Measurements from ENCODE around the gene HSPE1.
A peak's percentile ranks its signal among the peaks of the same experiment; 100 is the strongest.

Gene HSPE1

GRCh38 chr2:197513915-197514314, 13.7 kb downstream of the HSPE1 start:
- Histone ChIP-seq H3K27ac (no peak overlapping the region), H3K27me3 (replicated peaks) (no peaks in the 10 kb centered on the region), H3K4me3 (ENCODE audit: low read depth, low read length) (no peak overlapping the region), H3K36me3 (replicated peaks) (no peaks in the 10 kb centered on the region)
- TF ChIP-seq CTCF (IDR thresholded peaks at IDR 0.05; ENCODE audit: low read depth, low read length, missing control alignments) = no peak
- in situ Hi-C loops (cut with HindIII; ENCODE audit: low pct_ligation_motif_present, low sequenced_read_pairs) = no loop called here
- no peak for DNase-seq

GRCh38 chr2:197514754-197515153, 14.6 kb downstream of the HSPE1 start:
- in situ Hi-C loops (cut with HindIII; ENCODE audit: low pct_ligation_motif_present, low sequenced_read_pairs) = no loop called here
- Histone ChIP-seq H3K27ac (no peak overlapping the region), H3K36me3 (replicated peaks) (no peaks in the 10 kb centered on the region), H3K27me3 (replicated peaks) (no peaks in the 10 kb centered on the region), H3K4me3 (ENCODE audit: low read depth, low read length) (no peak overlapping the region)
- no peak for TF ChIP-seq CTCF (IDR thresholded peaks at IDR 0.05; ENCODE audit: low read depth, low read length, missing control alignments)
- no peak for DNase-seq

- Histone ChIP-seq H3K4me3 (ENCODE audit: low read depth, low read length) (peak overlapping the region; percentile 92), H3K36me3 (replicated peaks) (no peaks in the 10 kb centered on the region), H3K27ac (peak overlapping the region; percentile 33), H3K27me3 (replicated peaks) (no peaks in the 10 kb centered on the region)
- no peak for DNase-seq
- in situ Hi-C loops (cut with HindIII; ENCODE audit: low pct_ligation_motif_present, low sequenced_read_pairs) = no loop called here
- TF ChIP-seq CTCF (IDR thresholded peaks at IDR 0.05; ENCODE audit: low read depth, low read length, missing control alignments) = no peak
Observed at GRCh38 chr2:197515315-197515738, 15.1 kb downstream of the HSPE1 start.

- TF ChIP-seq CTCF (IDR thresholded peaks at IDR 0.05; ENCODE audit: low read depth, low read length, missing control alignments) = no peak
Observed at GRCh38 chr2:197515739-197516392, 15.7 kb downstream of the HSPE1 start, which contains the start of gene MOB4. TSS of gene MOB4 (plus strand) at chr2:197516066. CDS start at chr2:197516087, 21 bp downstream.

GRCh38 chr2:197516393-197516761, 16.2 kb downstream of the HSPE1 start:
- peak overlapping the region; percentile 92 for H3K4me3 ChIP-seq (ENCODE audit: low read depth, low read length)
- H3K27me3 ChIP-seq (replicated peaks) = no peaks in the 10 kb centered on the region
- in situ Hi-C loops (cut with HindIII; ENCODE audit: low pct_ligation_motif_present, low sequenced_read_pairs) = no loop called here
- peak overlapping the region; percentile 45 for H3K27ac ChIP-seq
- no peaks in the 10 kb centered on the region for H3K36me3 ChIP-seq (replicated peaks)
- TF ChIP-seq CTCF (IDR thresholded peaks at IDR 0.05; ENCODE audit: low read depth, low read length, missing control alignments) = no peak
- no peak for DNase-seq

More at GRCh38 chr2:197515739-197516392, 15.7 kb downstream of the HSPE1 start, which contains the start of gene MOB4:
- H3K36me3 ChIP-seq (replicated peaks) = no peaks in the 10 kb centered on the region
- H3K4me3 ChIP-seq (ENCODE audit: low read depth, low read length) = peak within 1 kb of the TSS; percentile 92
- no peaks in the 10 kb centered on the region for H3K27me3 ChIP-seq (replicated peaks)
- peak; percentile 88 for DNase-seq
- peak within 1 kb of the TSS; percentile 45 for H3K27ac ChIP-seq
- in situ Hi-C loops (cut with HindIII; ENCODE audit: low pct_ligation_motif_present, low sequenced_read_pairs) = no loop called here

- H3K27ac ChIP-seq = no peak overlapping the region
- H3K4me3 ChIP-seq (ENCODE audit: low read depth, low read length) = peak overlapping the region; percentile 92
- TF ChIP-seq CTCF (IDR thresholded peaks at IDR 0.05; ENCODE audit: low read depth, low read length, missing control alignments) = no peak
- in situ Hi-C loops (cut with HindIII; ENCODE audit: low pct_ligation_motif_present, low sequenced_read_pairs) = no loop called here
- no peaks in the 10 kb centered on the region for H3K27me3 ChIP-seq (replicated peaks)
- H3K36me3 ChIP-seq (replicated peaks) = no peaks in the 10 kb centered on the region
- no peak for DNase-seq
Observed at GRCh38 chr2:197517150-197517549, 17.0 kb downstream of the HSPE1 start.

All from brain microvascular endothelial cell (primary cell).